ENCODE data around the gene CABYR.

GRCh38 chr18:24104486-24104885, 34.4 kb upstream of the CABYR start:
- TF ChIP-seq CTCF (IDR thresholded peaks at IDR 0.05) (no peak), USF1 (CRISPR knock-in tag; IDR thresholded peaks at IDR 0.05) (no peak), ATF3 (CRISPR knock-in tag; conservative IDR thresholded peaks at IDR 0.05) (no peak), SMAD3 (CRISPR knock-in tag; IDR thresholded peaks at IDR 0.05; ENCODE audit: borderline replicate concordance) (no peak), TCF7 (CRISPR knock-in tag; IDR thresholded peaks at IDR 0.05; ENCODE audit: low read depth) (no peak), ATF1 (CRISPR knock-in tag; IDR thresholded peaks at IDR 0.05) (no peak), MXD4 (CRISPR knock-in tag; IDR thresholded peaks at IDR 0.05; ENCODE audit: borderline replicate concordance) (no peak), ZBTB43 (CRISPR knock-in tag; IDR thresholded peaks at IDR 0.05) (no peak), JUN (CRISPR knock-in tag; IDR thresholded peaks at IDR 0.05) (no peak), NR3C1 (CRISPR knock-in tag; conservative IDR thresholded peaks at IDR 0.05; ENCODE audit: low read depth) (no peak), CREM (CRISPR knock-in tag; IDR thresholded peaks at IDR 0.05) (no peak)
